GM19328 (cell line): Measurements from ENCODE around the gene ORC2.
"Not testable (repeated sequence)": the region's sequence is repeated elsewhere in the genome, so short reads cannot be mapped to it uniquely, and the experiment has no call there.

Experiments used
- ATAC-seq: cut with Tn5 transposase; IDR thresholded peaks from one replicate; pipeline ENCODE4 v1.9.1; 2021; ENCODE audit warnings: mild to moderate bottlenecking, moderate library complexity; ENCODE audit not compliant: unreplicated experiment

ORC2 gene

GRCh38 chr2:200939832-200940231, 23.6 kb downstream of the ORC2 start:
- no peak for ATAC-seq

GRCh38 chr2:200930947-200931626, 32.4 kb downstream of the ORC2 start:
- no peak for ATAC-seq

GRCh38 chr2:200929334-200930249, 33.9 kb downstream of the ORC2 start:
- ATAC-seq = no peak

GRCh38 chr2:200922439-200922838, 41.0 kb downstream of the ORC2 start:
- ATAC-seq = no peak

- ATAC-seq = no peak
Measured at GRCh38 chr2:200913654-200914053, 49.8 kb downstream of the ORC2 start.

- ATAC-seq = no peak
Measured at GRCh38 chr2:200909958-200910357, 53.5 kb downstream of the ORC2 start.

DNA sequence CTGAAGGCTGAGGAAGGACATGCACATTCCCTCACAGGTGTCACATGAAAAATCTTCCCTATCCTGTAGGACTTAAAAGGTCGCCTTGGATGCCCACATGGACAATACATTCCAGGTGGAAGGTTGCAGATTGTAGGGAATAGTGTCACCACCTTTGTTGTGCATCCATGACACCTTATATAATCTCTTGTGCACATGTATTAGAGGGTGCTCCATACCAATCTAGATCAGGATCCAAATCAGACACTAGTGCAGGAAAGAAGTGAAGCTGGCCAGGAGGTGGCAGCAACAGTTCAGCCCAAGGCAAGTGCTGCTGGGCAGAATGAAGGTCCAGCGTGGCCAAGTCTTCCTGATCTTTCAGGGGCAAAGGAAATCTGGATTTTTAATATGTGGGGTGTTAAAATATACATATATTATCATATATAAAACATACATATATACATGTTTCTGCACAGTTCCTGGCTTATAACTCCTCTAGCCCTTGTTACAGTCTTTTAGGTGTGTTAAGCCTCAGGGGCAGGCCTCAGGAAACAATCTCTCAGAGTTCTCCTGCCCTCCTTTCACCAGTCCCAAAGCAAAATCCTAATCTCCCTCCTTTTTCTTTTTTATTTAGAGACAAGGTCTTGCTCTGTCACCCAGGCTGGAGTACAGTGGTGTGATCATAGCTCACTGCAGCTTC, 57.7 kb downstream of the ORC2 start:
- no peak for ATAC-seq

- ATAC-seq = peak; percentile 95
Measured at GRCh38 chr2:200901459-200902072, 61.9 kb downstream of the ORC2 start.

- no peak for ATAC-seq
Measured at GRCh38 chr2:200899482-200899881, 64.0 kb downstream of the ORC2 start.

GRCh38 chr2:200888704-200889625, 74.5 kb downstream of the ORC2 start, which contains the start of the genes NIF3L1 and PPIL3:
Gene NIF3L1 (plus strand): TSS chr2:200889371. CDS start chr2:200891944, 2,573 bp downstream.
Gene PPIL3 (minus strand): TSS chr2:200889077. CDS start chr2:200887615, 1,462 bp downstream.
- peak; percentile 88 for ATAC-seq

DNA sequence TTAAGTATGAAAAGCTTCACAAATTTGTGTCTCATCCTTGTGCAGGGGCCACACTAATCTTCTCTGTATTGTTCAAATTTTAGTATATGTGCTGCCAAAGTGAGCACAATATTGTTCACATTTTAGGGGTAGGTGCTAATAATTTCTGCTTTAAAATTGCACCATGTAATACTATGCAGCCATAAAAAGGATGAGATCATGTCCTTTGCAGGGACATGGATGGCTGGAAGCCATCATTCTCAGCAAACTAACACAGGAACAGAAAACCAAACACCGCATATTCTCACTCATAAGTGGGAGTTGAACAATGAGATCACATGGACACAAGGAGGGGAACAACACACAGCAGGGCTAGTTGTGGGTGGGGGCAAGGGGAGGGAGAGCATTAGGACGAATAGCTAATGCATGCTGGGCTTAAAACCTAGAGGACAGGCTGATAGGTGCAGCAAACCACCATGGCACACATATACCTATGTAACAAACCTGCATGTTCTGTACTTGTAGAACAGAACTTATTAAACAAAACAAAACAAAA, 81.7 kb downstream of the ORC2 start:
- not testable (repeated sequence) for ATAC-seq

- ATAC-seq = no peak
Measured at GRCh38 chr2:200878289-200878880, 85.1 kb downstream of the ORC2 start.

- ATAC-seq = no peak
Measured at GRCh38 chr2:200877443-200877842, 86.0 kb downstream of the ORC2 start.

GRCh38 chr2:200873560-200873959, 89.9 kb downstream of the ORC2 start:
- ATAC-seq = no peak

DNA sequence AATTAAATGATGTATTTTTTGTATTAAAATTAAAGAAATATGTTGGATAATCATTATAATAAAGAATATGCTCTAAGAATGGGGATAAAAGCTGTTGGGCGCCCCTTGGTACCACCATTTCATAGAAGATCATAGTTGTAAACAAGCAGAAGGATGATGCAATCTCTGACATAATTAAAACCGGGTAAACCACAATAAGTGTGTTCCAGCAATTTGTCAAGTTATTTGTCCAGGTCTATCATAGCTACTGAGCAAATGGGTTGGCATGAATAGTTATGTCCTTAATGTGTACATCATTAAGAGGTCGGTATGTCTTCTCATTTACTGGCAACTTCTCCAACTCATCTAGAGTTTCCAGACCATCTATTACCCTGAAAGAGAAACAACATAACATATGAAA, 92.3 kb downstream of the ORC2 start:
- no peak for ATAC-seq

DNA sequence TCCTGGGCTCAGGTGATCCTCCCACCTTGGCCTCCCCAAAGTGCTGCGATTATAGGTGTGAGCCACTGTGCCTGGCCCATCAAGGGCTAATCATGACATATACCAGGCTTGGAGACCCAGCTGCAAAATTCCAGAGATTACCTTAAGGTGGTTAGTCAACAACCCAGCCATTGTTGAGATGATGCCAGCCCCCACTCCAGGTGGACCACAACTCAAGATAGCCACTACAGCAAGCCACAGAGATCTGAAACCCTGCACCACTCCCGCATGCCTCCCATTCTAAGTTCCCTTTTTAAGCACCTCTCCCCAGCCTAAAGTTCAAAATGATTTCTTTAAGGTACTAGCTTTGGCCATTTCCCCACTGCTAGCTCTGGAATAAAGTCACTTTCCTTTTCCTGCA, 94.4 kb downstream of the ORC2 start:
- no peak for ATAC-seq

DNA sequence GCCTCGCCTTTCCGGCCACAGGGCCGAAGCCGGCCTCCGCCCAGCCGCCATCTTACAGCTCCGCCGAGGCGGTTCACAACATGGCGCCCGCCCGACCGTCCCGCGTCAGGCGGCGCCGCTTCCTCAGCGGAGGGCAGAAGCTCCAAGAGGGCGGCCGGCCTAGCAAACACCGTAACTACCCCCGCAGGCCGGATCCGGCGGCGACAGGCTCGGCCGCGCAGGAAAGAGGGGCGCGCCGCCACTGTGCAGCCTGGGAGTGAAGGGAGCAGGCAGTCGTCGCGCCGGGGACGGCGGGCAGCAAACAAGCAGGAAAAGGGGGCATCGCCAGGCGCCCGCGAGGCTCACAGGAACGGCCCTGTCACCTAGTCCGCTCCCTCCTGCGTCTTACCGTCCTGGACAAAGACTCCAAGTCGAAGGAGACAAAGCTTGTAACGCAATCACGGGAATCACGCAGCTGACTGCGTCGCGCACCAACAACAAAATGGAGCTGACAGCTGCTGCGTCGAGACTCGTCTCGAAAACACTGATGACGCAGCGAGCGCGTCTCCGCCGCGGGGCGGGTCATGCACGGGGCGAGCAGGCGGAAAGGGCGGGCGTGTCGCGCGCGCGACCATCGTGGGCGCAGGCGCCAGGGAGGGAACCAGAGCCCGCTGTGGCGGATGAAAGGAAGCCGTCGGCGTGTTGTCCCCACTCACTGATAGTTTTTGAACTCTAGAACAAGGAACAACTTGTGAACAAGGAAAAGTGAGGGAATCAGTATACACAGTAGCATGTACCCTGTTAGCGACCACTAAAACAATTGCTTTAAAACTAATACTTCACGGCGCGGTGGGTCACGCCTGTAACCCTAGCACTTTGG, 99.1 kb downstream of the ORC2 start, which contains the start of gene CLK1:
TSS of gene CLK1 (minus strand) at position 483 of the 859 bp plus-strand sequence. CDS start 2,796 bp downstream, outside the sequence.
- ATAC-seq = peak; percentile 82

- ATAC-seq = peak; percentile 1
Measured at GRCh38 chr2:200863782-200864175, 99.7 kb downstream of the ORC2 start.
